Osteoblast (primary cell): ENCODE measurements around the gene RTP1. TPM values are rescaled to one million over a fixed set of nuclear protein-coding genes. Genes with fewer than 3 reads are reported as not detected.
"Not testable (repeated sequence)": the region's sequence is repeated elsewhere in the genome, so short reads cannot be mapped to it uniquely, and the experiment has no call there.

Experiments used
- DNase-seq: peaks from one replicate; pipeline ENCODE4 v3.0.0; 2011; ENCODE audit warnings: low spot score, mixed read lengths; ENCODE audit not compliant: insufficient read length; ENCODE audit errors: missing footprints
- H2AFZ ChIP-seq: 2 replicates; pipeline ENCODE4 v1.6.0; 2011; ENCODE audit warnings: mild to moderate bottlenecking, low read length
- H3K27ac ChIP-seq: 2 replicates; pipeline ENCODE4 v1.5.1; 2011; ENCODE audit warnings: mild to moderate bottlenecking, low read depth, low read length, moderate library complexity
- H3K27me3 ChIP-seq: 2 replicates; pipeline ENCODE4 v1.6.0; 2012; ENCODE audit warnings: mild to moderate bottlenecking, control low read depth, inconsistent platforms, low read length, moderate library complexity; ENCODE audit not compliant: insufficient read depth
- H3K36me3 ChIP-seq: 2 replicates; pipeline ENCODE4 v1.5.1; 2011; ENCODE audit warnings: mild to moderate bottlenecking, low read length, control low read depth, moderate library complexity; ENCODE audit not compliant: insufficient read depth
- H3K4me1 ChIP-seq: 2 replicates; pipeline ENCODE4 v1.5.1; 2011; ENCODE audit warnings: mild to moderate bottlenecking, low read length, control low read depth, moderate library complexity; ENCODE audit not compliant: insufficient read depth
- H3K4me2 ChIP-seq: 2 replicates; pipeline ENCODE4 v1.6.0; 2011; ENCODE audit warnings: mild to moderate bottlenecking, low read length; ENCODE audit not compliant: insufficient read depth
- H3K4me3 ChIP-seq: fragments of 200-600 bp; sonication (generic); 3 replicates; pipeline ENCODE4 v1.5.1; 2012; ENCODE audit warnings: mild to moderate bottlenecking, low read length, inconsistent platforms; ENCODE audit not compliant: insufficient read depth
- H3K79me2 ChIP-seq: 2 replicates; pipeline ENCODE4 v1.6.0; 2012; ENCODE audit warnings: mild to moderate bottlenecking, low read length, control low read depth, inconsistent platforms; ENCODE audit not compliant: insufficient read depth
- H3K9me3 ChIP-seq: 2 replicates; pipeline ENCODE4 v1.5.1; 2011; ENCODE audit warnings: low read depth, low read length, control low read depth
- H4K20me1 ChIP-seq: 2 replicates; pipeline ENCODE4 v1.6.0; 2012; ENCODE audit warnings: mild to moderate bottlenecking, low read length, control low read depth; ENCODE audit not compliant: insufficient read depth
- total RNA-seq: library from RNA; depleted of rRNA; stranded (reverse); fragments of >200 nt; gene quantifications from 2 replicates; pipeline ENCODE4 v1.2.3, GENCODE V29; 2012
- TF ChIP-seq, protein P1 (sequence below): IDR thresholded peaks from 2 replicates; pipeline ENCODE4 v1.5.1; 2011; ENCODE audit warnings: mild to moderate bottlenecking, low read depth, low read length, moderate library complexity; ENCODE audit errors: extremely low read depth

RTP1 gene
- total RNA-seq, 1 donor, result not detected

GRCh38 chr3:187196573-187197334 is 532 bp upstream of the RTP1 start:
- Histone ChIP-seq H2AFZ (no peak overlapping the region), H3K4me1 (peaks cover 9% of the 10 kb centered on the region), H4K20me1 (no peaks in the 10 kb centered on the region), H3K4me3 (no peak overlapping the region), H3K4me2 (no peak overlapping the region), H3K27me3 (peaks cover 14% of the 10 kb centered on the region), H3K36me3 (no peaks in the 10 kb centered on the region), H3K79me2 (no peaks in the 10 kb centered on the region), H3K27ac (no peak overlapping the region), H3K9me3 (no peaks in the 10 kb centered on the region)
- TF ChIP-seq, protein P1, sequence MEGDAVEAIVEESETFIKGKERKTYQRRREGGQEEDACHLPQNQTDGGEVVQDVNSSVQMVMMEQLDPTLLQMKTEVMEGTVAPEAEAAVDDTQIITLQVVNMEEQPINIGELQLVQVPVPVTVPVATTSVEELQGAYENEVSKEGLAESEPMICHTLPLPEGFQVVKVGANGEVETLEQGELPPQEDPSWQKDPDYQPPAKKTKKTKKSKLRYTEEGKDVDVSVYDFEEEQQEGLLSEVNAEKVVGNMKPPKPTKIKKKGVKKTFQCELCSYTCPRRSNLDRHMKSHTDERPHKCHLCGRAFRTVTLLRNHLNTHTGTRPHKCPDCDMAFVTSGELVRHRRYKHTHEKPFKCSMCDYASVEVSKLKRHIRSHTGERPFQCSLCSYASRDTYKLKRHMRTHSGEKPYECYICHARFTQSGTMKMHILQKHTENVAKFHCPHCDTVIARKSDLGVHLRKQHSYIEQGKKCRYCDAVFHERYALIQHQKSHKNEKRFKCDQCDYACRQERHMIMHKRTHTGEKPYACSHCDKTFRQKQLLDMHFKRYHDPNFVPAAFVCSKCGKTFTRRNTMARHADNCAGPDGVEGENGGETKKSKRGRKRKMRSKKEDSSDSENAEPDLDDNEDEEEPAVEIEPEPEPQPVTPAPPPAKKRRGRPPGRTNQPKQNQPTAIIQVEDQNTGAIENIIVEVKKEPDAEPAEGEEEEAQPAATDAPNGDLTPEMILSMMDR, result no peak
- peak; percentile 65 for DNase-seq

GRCh38 chr3:187198490-187198889 is 1.2 kb downstream of the RTP1 start:
- Histone ChIP-seq H3K9me3 (no peaks in the 10 kb centered on the region), H3K27ac (no peak overlapping the region), H3K79me2 (no peaks in the 10 kb centered on the region), H3K4me3 (no peak overlapping the region), H2AFZ (no peak overlapping the region), H3K36me3 (no peaks in the 10 kb centered on the region), H3K4me1 (peaks cover 9% of the 10 kb centered on the region), H3K4me2 (no peak overlapping the region), H3K27me3 (peaks cover 28% of the 10 kb centered on the region), H4K20me1 (no peaks in the 10 kb centered on the region)
- DNase-seq, result no peak
- TF ChIP-seq, protein P1, result no peak

- not testable (repeated sequence) for H2AFZ ChIP-seq, H4K20me1 ChIP-seq, DNase-seq
These were observed 2.3 kb downstream of the RTP1 start for GRCh38 chr3:187199463-187200050.

GRCh38 chr3:187205683-187206082 is 8.4 kb downstream of the RTP1 start:
- no peak overlapping the region for H3K4me3 ChIP-seq
- H3K27ac ChIP-seq, result no peak overlapping the region
- H2AFZ ChIP-seq, result no peak overlapping the region
- TF ChIP-seq, protein P1, result no peak
- no peak overlapping the region for H3K4me2 ChIP-seq
- no peaks in the 10 kb centered on the region for H3K36me3 ChIP-seq
- H3K4me1 ChIP-seq, result peaks cover 23% of the 10 kb centered on the region
- H3K9me3 ChIP-seq, result no peaks in the 10 kb centered on the region
- H3K79me2 ChIP-seq, result no peaks in the 10 kb centered on the region
- H4K20me1 ChIP-seq, result no peaks in the 10 kb centered on the region
- H3K27me3 ChIP-seq, result peaks cover 27% of the 10 kb centered on the region
- DNase-seq, result no peak

More at GRCh38 chr3:187199463-187200050, 2.3 kb downstream of the RTP1 start:
- not testable (repeated sequence) for H3K79me2 ChIP-seq, H3K36me3 ChIP-seq, H3K9me3 ChIP-seq, H3K27ac ChIP-seq, H3K4me1 ChIP-seq, H3K4me2 ChIP-seq, H3K4me3 ChIP-seq
- H3K27me3 ChIP-seq, result peaks cover 28% of the 10 kb centered on the region
